Measurements from ENCODE around the gene CSAG1.
"Not testable (repeated sequence)": the region's sequence is repeated elsewhere in the genome, so short reads cannot be mapped to it uniquely, and the experiment has no call there.

Gene CSAG1

GRCh38 chrX:152733261-152733975, at the start of gene CSAG1, which contains the start of gene MAGEA12:
Gene CSAG1 (minus strand): TSS chrX:152733721. CDS start chrX:152732460, 1,261 bp downstream.
Gene MAGEA12 (plus strand): TSS chrX:152733757. CDS start chrX:152736162, 2,405 bp downstream.
- no peak for DNase-seq (ENCODE audit: low read depth)

- DNase-seq (ENCODE audit: low read depth), result not testable (repeated sequence)
These were observed 36.2 kb upstream of the CSAG1 start, which contains the start of gene MAGEA6 for GRCh38 chrX:152769549-152770289. Gene MAGEA6 (minus strand): TSS chrX:152769689. CDS start chrX:152767650, 2,039 bp downstream.

GRCh38 chrX:152766562-152766961, 33.0 kb upstream of the CSAG1 start:
- DNase-seq (ENCODE audit: low read depth), result not testable (repeated sequence)

GRCh38 chrX:152761582-152761981, 28.1 kb upstream of the CSAG1 start:
- DNase-seq (ENCODE audit: low read depth), result not testable (repeated sequence)

- DNase-seq (ENCODE audit: low read depth), result not testable (repeated sequence)
These were observed 26.0 kb upstream of the CSAG1 start for GRCh38 chrX:152759544-152759943.

- DNase-seq (ENCODE audit: low read depth), result not testable (repeated sequence)
These were observed 25.4 kb upstream of the CSAG1 start, which contains the start of gene CSAG3 for GRCh38 chrX:152758918-152759317. Gene CSAG3 (plus strand): TSS chrX:152759218.

GRCh38 chrX:152754871-152755270, 21.4 kb upstream of the CSAG1 start:
- not testable (repeated sequence) for DNase-seq (ENCODE audit: low read depth)

GRCh38 chrX:152753686-152754650, 20.4 kb upstream of the CSAG1 start, which contains the start of gene MAGEA2:
Gene MAGEA2 (minus strand): TSS chrX:152753842. CDS start chrX:152751363, 2,479 bp downstream.
- DNase-seq (ENCODE audit: low read depth), result not testable (repeated sequence)

- no peak for DNase-seq (ENCODE audit: low read depth)
These were observed 5.0 kb upstream of the CSAG1 start for GRCh38 chrX:152738560-152738959.

GRCh38 chrX:152736528-152736927, 3.0 kb upstream of the CSAG1 start:
- DNase-seq (ENCODE audit: low read depth), result not testable (repeated sequence)

- DNase-seq (ENCODE audit: low read depth), result no peak
These were observed 2.5 kb upstream of the CSAG1 start for GRCh38 chrX:152735860-152736511.

GRCh38 chrX:152735101-152735500, 1.6 kb upstream of the CSAG1 start:
- DNase-seq (ENCODE audit: low read depth), result no peak

- DNase-seq (ENCODE audit: low read depth), result not testable (repeated sequence)
These were observed 780 bp upstream of the CSAG1 start for GRCh38 chrX:152734143-152734858.

- no peak for DNase-seq (ENCODE audit: low read depth)
These were observed 8.1 kb downstream of the CSAG1 start for GRCh38 chrX:152725409-152725808.

GRCh38 chrX:152713815-152714787, 19.4 kb downstream of the CSAG1 start, which contains the start of gene MAGEA2B:
Gene MAGEA2B (plus strand): TSS chrX:152714628. CDS start chrX:152717107, 2,479 bp downstream.
- not testable (repeated sequence) for DNase-seq (ENCODE audit: low read depth)

- not testable (repeated sequence) for DNase-seq (ENCODE audit: low read depth)
These were observed 20.3 kb downstream of the CSAG1 start for GRCh38 chrX:152713195-152713594.

- DNase-seq (ENCODE audit: low read depth), result not testable (repeated sequence)
These were observed 24.3 kb downstream of the CSAG1 start, which contains the start of gene CSAG2 for GRCh38 chrX:152709173-152709572. Gene CSAG2 (minus strand): TSS chrX:152709273. CDS start chrX:152709112, 161 bp downstream.

GRCh38 chrX:152706500-152706899, 27.0 kb downstream of the CSAG1 start:
- DNase-seq (ENCODE audit: low read depth), result not testable (repeated sequence)

- not testable (repeated sequence) for DNase-seq (ENCODE audit: low read depth)
These were observed 33.1 kb downstream of the CSAG1 start for GRCh38 chrX:152700390-152700789.
